Keratinocyte (primary cell): Measurements from ENCODE around the gene BCAS1. TPM values are rescaled to one million over a fixed set of nuclear protein-coding genes. Genes with fewer than 3 reads are reported as not detected.
A peak's percentile ranks its signal among the peaks of the same experiment; 100 is the strongest.

Source experiments
- DNase-seq: peaks from one replicate; pipeline ENCODE4 v3.0.0-alpha.2; 2011; ENCODE audit warnings: low read depth, missing footprints, low spot score
- FAIRE-seq: peaks from 2 replicates; lab custom pipeline; 2011; peaks lifted over from hg19 to GRCh38; lab: Jason Lieb, UNC
- H2AFZ ChIP-seq: 2 replicates; pipeline ENCODE4 v1.6.0; 2012; ENCODE audit warnings: low read length, control low read depth, inconsistent platforms; ENCODE audit not compliant: control insufficient read depth
- H3K27ac ChIP-seq: 2 replicates; pipeline ENCODE4 v1.5.1; 2011; ENCODE audit warnings: low read length; ENCODE audit not compliant: control insufficient read depth, insufficient read depth
- H3K27me3 ChIP-seq: 3 replicates; pipeline ENCODE4 v1.6.0; 2011; ENCODE audit warnings: low read length; ENCODE audit not compliant: control insufficient read depth, insufficient read depth; ENCODE audit errors: extremely low read depth
- H3K36me3 ChIP-seq, 2 experiments: 2 replicates in 1 of 2; 3 replicates in 1 of 2; pipeline ENCODE4 v1.5.1; 2011; ENCODE audit warnings: low read length in 2 of 2, mild to moderate bottlenecking in 1 of 2; ENCODE audit not compliant: control insufficient read depth in 2 of 2, insufficient read depth in 2 of 2; ENCODE audit errors: extremely low read depth in 1 of 2
- H3K4me1 ChIP-seq: 3 replicates; pipeline ENCODE4 v1.5.1; 2011; ENCODE audit warnings: low read length; ENCODE audit not compliant: control insufficient read depth, insufficient read depth; ENCODE audit errors: extremely low read depth
- H3K4me2 ChIP-seq: 3 replicates; pipeline ENCODE4 v1.6.0; 2011; ENCODE audit warnings: low read depth, low read length; ENCODE audit not compliant: control insufficient read depth, insufficient read depth; ENCODE audit errors: extremely low read depth
- H3K4me3 ChIP-seq, 3 experiments: fragments of 200-600 bp in 1 of 3; sonication (generic) in 1 of 3; 2 replicates in 2 of 3; 3 replicates in 1 of 3; pipeline ENCODE4 v1.5.1; 2011 to 2016; ENCODE audit warnings: low read length in 3 of 3, mild to moderate bottlenecking in 3 of 3, control low read depth in 2 of 3, inconsistent platforms in 1 of 3, low read depth in 1 of 3, mixed read lengths in 1 of 3, mixed run types in 1 of 3, moderate library complexity in 1 of 3; ENCODE audit not compliant: control insufficient read depth in 2 of 3, insufficient read depth in 2 of 3; ENCODE audit errors: extremely low read depth in 1 of 3
- H3K79me2 ChIP-seq: 2 replicates; pipeline ENCODE4 v1.6.0; 2012; ENCODE audit warnings: low read length; ENCODE audit not compliant: control insufficient read depth, insufficient read depth
- H3K9ac ChIP-seq: 3 replicates; pipeline ENCODE4 v1.6.0; 2011; ENCODE audit warnings: low read length; ENCODE audit not compliant: control insufficient read depth, insufficient read depth; ENCODE audit errors: extremely low read depth
- H3K9me1 ChIP-seq: 3 replicates; pipeline ENCODE4 v1.6.0; 2011; ENCODE audit warnings: low read length; ENCODE audit not compliant: control insufficient read depth, insufficient read depth; ENCODE audit errors: extremely low read depth
- H3K9me3 ChIP-seq: 2 replicates; pipeline ENCODE4 v1.5.1; 2012; ENCODE audit warnings: low read depth, low read length; ENCODE audit not compliant: control insufficient read depth
- H4K20me1 ChIP-seq: 3 replicates; pipeline ENCODE4 v1.6.0; 2011; ENCODE audit warnings: low read length; ENCODE audit not compliant: control insufficient read depth, insufficient read depth; ENCODE audit errors: extremely low read depth
- EZH2 ChIP-seq: IDR thresholded peaks from one replicate; pipeline ENCODE4 v1.6.1; 2012; ENCODE audit warnings: inconsistent platforms, mild to moderate bottlenecking, low read length, moderate library complexity
- dilution Hi-C: fragments of 300-500 bp; cut with MboI; formaldehyde crosslinking; loops from one replicate; pipeline ENCODE4 v1.7.0; 2020; ENCODE audit warnings: low sequenced_read_pairs; ENCODE audit not compliant: extremely low pct_ligation_motif_present
- polyA plus RNA-seq, 5 experiments: library from polyadenylated mRNA; depleted of rRNA in 3 of 5; stranded (reverse) in 3 of 5; stranded (forward) in 1 of 5; unstranded in 1 of 5; fragments of >200 nt; gene quantifications; 1 replicate in 1 of 5; 2 replicates in 3 of 5; 3 replicates in 1 of 5; pipeline versions ENCODE4 v1.2.1 to v1.2.3, GENCODE V29; 2011 to 2012; ENCODE audit warnings: missing spikeins in 2 of 5, low read depth in 1 of 5, low replicate concordance in 1 of 5
- TF ChIP-seq, protein P1 (sequence below), 3 experiments: IDR thresholded peaks in 1 of 3; conservative IDR thresholded peaks in 1 of 3; optimal IDR thresholded peaks in 1 of 3; 2 replicates in 2 of 3; 3 replicates in 1 of 3; pipeline versions ENCODE3 to v1.5.1; 2011; ENCODE audit warnings: low read length in 3 of 3, mild to moderate bottlenecking in 3 of 3, moderate library complexity in 2 of 3, control low read depth in 1 of 3, inconsistent platforms in 1 of 3; ENCODE audit not compliant: insufficient read depth in 2 of 3; ENCODE audit errors: extremely low read depth in 1 of 3

BCAS1 gene
- polyA plus RNA-seq, 1 donor (not counting 4 experiments of a cell fraction or from before 2014, with no cell fraction given), result not detected

DNA sequence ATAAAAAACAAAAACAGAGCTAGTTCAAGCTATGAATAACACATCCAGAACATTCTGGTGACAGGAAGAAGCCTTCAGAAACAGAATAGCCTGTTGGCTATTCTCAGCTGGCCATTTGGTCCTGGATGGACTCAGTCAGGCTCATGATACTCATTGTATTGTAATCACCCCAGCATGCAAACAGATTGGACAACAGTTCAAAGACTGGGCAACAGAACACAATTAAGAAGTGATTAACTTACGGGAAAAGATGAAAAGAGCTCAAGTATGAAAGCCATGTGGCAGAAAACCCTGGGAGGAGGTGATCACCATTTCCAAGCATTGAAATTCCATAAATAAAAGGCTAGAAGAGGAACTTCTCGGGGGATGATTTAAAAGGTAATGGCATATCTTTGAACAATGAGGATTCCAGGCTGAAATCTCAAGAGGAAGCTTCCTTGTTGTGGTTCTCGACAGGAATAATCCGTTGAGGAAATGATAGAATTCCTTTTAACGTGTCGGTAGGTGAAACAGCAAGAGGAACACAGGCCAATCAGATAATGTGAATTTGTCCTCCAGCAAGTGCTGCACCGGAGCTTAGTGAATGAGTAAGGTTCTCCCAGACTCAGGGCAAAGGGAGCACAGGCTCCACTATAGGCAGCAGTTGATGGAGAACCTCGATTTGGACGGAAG, 172.4 kb downstream of the BCAS1 start:
- H3K9me3 ChIP-seq, result no peaks in the 10 kb centered on the region
- no peaks in the 10 kb centered on the region for H3K36me3 ChIP-seq
- H3K9me1 ChIP-seq, result peaks cover 3% of the 10 kb centered on the region
- H3K9ac ChIP-seq, result peak overlapping the region; percentile 28
- TF ChIP-seq, protein P1, sequence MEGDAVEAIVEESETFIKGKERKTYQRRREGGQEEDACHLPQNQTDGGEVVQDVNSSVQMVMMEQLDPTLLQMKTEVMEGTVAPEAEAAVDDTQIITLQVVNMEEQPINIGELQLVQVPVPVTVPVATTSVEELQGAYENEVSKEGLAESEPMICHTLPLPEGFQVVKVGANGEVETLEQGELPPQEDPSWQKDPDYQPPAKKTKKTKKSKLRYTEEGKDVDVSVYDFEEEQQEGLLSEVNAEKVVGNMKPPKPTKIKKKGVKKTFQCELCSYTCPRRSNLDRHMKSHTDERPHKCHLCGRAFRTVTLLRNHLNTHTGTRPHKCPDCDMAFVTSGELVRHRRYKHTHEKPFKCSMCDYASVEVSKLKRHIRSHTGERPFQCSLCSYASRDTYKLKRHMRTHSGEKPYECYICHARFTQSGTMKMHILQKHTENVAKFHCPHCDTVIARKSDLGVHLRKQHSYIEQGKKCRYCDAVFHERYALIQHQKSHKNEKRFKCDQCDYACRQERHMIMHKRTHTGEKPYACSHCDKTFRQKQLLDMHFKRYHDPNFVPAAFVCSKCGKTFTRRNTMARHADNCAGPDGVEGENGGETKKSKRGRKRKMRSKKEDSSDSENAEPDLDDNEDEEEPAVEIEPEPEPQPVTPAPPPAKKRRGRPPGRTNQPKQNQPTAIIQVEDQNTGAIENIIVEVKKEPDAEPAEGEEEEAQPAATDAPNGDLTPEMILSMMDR (optimal IDR thresholded peaks at IDR 0.05 in 1 of 3, IDR thresholded peaks at IDR 0.05 in 1 of 3, conservative IDR thresholded peaks at IDR 0.05 in 1 of 3; ENCODE audit: extremely low read depth in 1 of 3, insufficient read depth in 2 of 3, low read length in 3 of 3), result no peak
- no peak for TF ChIP-seq EZH2
- dilution Hi-C loops, result no loop called here
- peak overlapping the region; percentile 99 for H3K27ac ChIP-seq
- no peaks in the 10 kb centered on the region for H3K27me3 ChIP-seq
- FAIRE-seq, result peak; percentile 68
- DNase-seq, result no peak
- H2AFZ ChIP-seq, result peak overlapping the region; percentile 89
- H3K4me1 ChIP-seq, result peaks cover 56% of the 10 kb centered on the region
- no peaks in the 10 kb centered on the region for H3K79me2 ChIP-seq
- no peak overlapping the region for H3K4me3 ChIP-seq
- no peaks in the 10 kb centered on the region for H4K20me1 ChIP-seq
- peak overlapping the region; percentile 61 for H3K4me2 ChIP-seq

DNA sequence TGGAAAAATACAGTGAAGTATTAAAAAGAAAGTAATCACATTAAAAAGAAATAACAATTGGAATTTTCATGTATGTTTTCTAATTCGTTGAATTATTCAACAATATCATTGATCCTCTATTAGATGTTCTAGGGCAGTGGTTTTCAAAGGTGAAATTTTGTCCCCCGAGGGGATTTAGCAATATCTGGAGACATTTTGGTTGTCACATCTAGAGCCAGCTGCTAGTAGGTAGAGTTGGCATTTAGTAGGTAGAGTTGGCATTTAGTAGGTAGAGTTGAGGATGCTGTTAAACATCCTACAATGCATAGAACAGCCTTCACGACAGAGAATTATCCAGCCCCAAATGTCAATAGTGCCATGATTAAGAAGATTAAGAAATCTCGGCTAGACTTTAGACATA, 173.7 kb downstream of the BCAS1 start:
- no peak for DNase-seq
- no peaks in the 10 kb centered on the region for H3K36me3 ChIP-seq
- no peaks in the 10 kb centered on the region for H3K79me2 ChIP-seq
- TF ChIP-seq, protein P1 (optimal IDR thresholded peaks at IDR 0.05 in 1 of 3, IDR thresholded peaks at IDR 0.05 in 1 of 3, conservative IDR thresholded peaks at IDR 0.05 in 1 of 3; ENCODE audit: extremely low read depth in 1 of 3, insufficient read depth in 2 of 3, low read length in 3 of 3), result no peak
- no peak for TF ChIP-seq EZH2
- no peaks in the 10 kb centered on the region for H4K20me1 ChIP-seq
- dilution Hi-C loops, result no loop called here
- H2AFZ ChIP-seq, result no peak overlapping the region
- no peaks in the 10 kb centered on the region for H3K27me3 ChIP-seq
- peaks cover 3% of the 10 kb centered on the region for H3K9me1 ChIP-seq
- H3K9me3 ChIP-seq, result no peaks in the 10 kb centered on the region
- no peak for FAIRE-seq
- H3K4me2 ChIP-seq, result no peak overlapping the region
- H3K9ac ChIP-seq, result no peak overlapping the region
- no peak overlapping the region for H3K4me3 ChIP-seq
- H3K4me1 ChIP-seq, result peaks cover 45% of the 10 kb centered on the region
- no peak overlapping the region for H3K27ac ChIP-seq
